ENCODE results near the gene CAGE1. TPM values are rescaled to one million over a fixed set of nuclear protein-coding genes. Genes with fewer than 3 reads are reported as not detected.

The CAGE1 gene
- total RNA-seq, 2 experiments from 2014 or later: 0.27 to 1.1 TPM

DNA sequence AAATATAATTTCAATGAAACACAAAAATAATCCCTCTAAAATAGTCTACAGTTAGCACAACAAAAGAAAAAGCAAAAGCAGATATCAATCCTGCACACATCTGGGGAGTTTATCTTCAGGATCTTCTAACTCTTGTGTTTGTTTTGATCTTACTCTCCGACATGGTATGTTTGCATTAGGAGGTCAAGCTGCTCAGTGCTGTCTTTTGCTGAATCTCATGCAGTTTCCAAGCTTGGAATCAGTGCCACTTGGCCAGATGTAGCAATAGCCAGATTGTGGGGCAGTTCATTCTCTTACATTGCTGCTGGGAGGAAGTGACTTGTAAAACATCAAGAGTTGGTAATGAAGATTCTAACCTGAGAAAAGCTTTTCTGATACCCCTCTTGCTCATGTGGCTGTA, 29.5 kb upstream of the CAGE1 start:
- POLR2A ChIA-PET: interaction anchor here (0.6 kb wide), 1 partner anchor 100 kb away, joined by 10 read pairs; no protein-coding TSS in a partner anchor
- H2AFZ ChIP-seq (ENCODE audit: low read length): no peak overlapping the region
- peaks cover 62% of the 10 kb centered on the region for H3K36me3 ChIP-seq (ENCODE audit: insufficient read depth, low read length)
- no peak overlapping the region for H3K4me2 ChIP-seq (ENCODE audit: low read length)
- H4K20me1 ChIP-seq (ENCODE audit: insufficient read depth, low read length): no peaks in the 10 kb centered on the region; the same call in 1 of the 2 replicates
- TF ChIP-seq EZH2phosphoT487 (IDR thresholded peaks at IDR 0.05; ENCODE audit: borderline replicate concordance, low read depth, low read length): no peak
- TF ChIP-seq, protein P1, sequence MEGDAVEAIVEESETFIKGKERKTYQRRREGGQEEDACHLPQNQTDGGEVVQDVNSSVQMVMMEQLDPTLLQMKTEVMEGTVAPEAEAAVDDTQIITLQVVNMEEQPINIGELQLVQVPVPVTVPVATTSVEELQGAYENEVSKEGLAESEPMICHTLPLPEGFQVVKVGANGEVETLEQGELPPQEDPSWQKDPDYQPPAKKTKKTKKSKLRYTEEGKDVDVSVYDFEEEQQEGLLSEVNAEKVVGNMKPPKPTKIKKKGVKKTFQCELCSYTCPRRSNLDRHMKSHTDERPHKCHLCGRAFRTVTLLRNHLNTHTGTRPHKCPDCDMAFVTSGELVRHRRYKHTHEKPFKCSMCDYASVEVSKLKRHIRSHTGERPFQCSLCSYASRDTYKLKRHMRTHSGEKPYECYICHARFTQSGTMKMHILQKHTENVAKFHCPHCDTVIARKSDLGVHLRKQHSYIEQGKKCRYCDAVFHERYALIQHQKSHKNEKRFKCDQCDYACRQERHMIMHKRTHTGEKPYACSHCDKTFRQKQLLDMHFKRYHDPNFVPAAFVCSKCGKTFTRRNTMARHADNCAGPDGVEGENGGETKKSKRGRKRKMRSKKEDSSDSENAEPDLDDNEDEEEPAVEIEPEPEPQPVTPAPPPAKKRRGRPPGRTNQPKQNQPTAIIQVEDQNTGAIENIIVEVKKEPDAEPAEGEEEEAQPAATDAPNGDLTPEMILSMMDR (conservative IDR thresholded peaks at IDR 0.05; ENCODE audit: low read length): no peak
- H3K27ac ChIP-seq (ENCODE audit: low read depth, low read length, poor library complexity, severe bottlenecking): no peak overlapping the region
- H3K9me2 ChIP-seq (ENCODE audit: insufficient read depth, low read length): no peaks in the 10 kb centered on the region
- no peaks in the 10 kb centered on the region for H3K79me2 ChIP-seq (ENCODE audit: insufficient read depth, low read depth, low read length)
- no peaks in the 10 kb centered on the region for H3K4me1 ChIP-seq (ENCODE audit: insufficient read depth, low read length, poor library complexity, severe bottlenecking)
- intact Hi-C loops (cut with micrococcal nuclease; ENCODE audit: unreplicated experiment): no loop called here
- CTCF ChIA-PET (ENCODE audit: unreplicated experiment): no interaction called here
- DNase-seq (ENCODE audit: low spot score): no peak
- H3K4me3 ChIP-seq (ENCODE audit: low read depth, low read length, poor library complexity, severe bottlenecking): no peak overlapping the region
- no TSS peak for BruUV-seq (replicated peaks)
- H3K9me3 ChIP-seq (ENCODE audit: low read length): no peaks in the 10 kb centered on the region

DNA sequence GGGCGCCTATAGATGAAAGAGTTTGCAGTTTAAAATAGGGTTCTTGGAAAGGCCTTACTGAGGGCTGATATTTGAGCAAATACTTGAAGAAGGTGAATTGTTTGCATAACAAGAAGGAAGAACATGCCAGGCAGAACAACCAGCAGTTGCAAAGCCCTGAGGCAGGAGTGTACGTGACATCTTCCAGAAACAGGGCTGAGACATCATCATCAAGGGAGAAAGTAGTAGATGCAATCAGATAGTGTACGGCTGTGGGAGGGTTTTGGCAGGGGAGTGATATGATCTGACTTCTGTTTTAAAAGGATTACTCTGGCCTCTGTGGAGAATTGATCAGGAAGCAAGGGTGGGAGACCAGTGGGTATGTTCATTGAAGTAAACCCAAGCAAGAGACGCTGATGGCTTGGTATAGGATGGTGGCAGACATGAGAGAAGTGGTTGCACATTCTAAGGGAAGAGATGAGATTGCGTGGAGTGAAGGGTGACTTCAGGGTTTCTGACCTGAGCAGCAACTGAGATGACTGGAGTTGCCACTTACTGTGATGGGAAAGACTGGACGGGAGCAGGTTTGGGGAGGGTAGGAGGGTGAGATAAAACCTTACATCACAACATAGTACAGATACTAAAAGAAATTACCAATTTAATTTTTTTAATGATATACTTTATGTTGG, 28.8 kb upstream of the CAGE1 start:
- H3K9me2 ChIP-seq (ENCODE audit: insufficient read depth, low read length): no peaks in the 10 kb centered on the region
- no peaks in the 10 kb centered on the region for H3K4me1 ChIP-seq (ENCODE audit: insufficient read depth, low read length, poor library complexity, severe bottlenecking)
- H2AFZ ChIP-seq (ENCODE audit: low read length): no peak overlapping the region
- no peak overlapping the region for H3K4me3 ChIP-seq (ENCODE audit: low read depth, low read length, poor library complexity, severe bottlenecking)
- no peaks in the 10 kb centered on the region for H3K9me3 ChIP-seq (ENCODE audit: low read length)
- POLR2A ChIA-PET: interaction anchor here (0.6 kb wide), 1 partner anchor 101 kb away, joined by 10 read pairs; no protein-coding TSS in a partner anchor
- H3K36me3 ChIP-seq (ENCODE audit: insufficient read depth, low read length): peaks cover 69% of the 10 kb centered on the region
- H3K27ac ChIP-seq (ENCODE audit: low read depth, low read length, poor library complexity, severe bottlenecking): no peak overlapping the region
- no peaks in the 10 kb centered on the region for H3K79me2 ChIP-seq (ENCODE audit: insufficient read depth, low read depth, low read length)
- H3K4me2 ChIP-seq (ENCODE audit: low read length): no peak overlapping the region
- no TSS peak for BruUV-seq (replicated peaks)
- CTCF ChIA-PET (ENCODE audit: unreplicated experiment): no interaction called here
- intact Hi-C loops (cut with micrococcal nuclease; ENCODE audit: unreplicated experiment): no loop called here
- DNase-seq (ENCODE audit: low spot score): no peak
- H4K20me1 ChIP-seq (ENCODE audit: insufficient read depth, low read length): no peaks in the 10 kb centered on the region; the same call in 1 of the 2 replicates
- TF ChIP-seq, protein P1 (conservative IDR thresholded peaks at IDR 0.05; ENCODE audit: low read length): no peak
- no peak for TF ChIP-seq EZH2phosphoT487 (IDR thresholded peaks at IDR 0.05; ENCODE audit: borderline replicate concordance, low read depth, low read length)

DNA sequence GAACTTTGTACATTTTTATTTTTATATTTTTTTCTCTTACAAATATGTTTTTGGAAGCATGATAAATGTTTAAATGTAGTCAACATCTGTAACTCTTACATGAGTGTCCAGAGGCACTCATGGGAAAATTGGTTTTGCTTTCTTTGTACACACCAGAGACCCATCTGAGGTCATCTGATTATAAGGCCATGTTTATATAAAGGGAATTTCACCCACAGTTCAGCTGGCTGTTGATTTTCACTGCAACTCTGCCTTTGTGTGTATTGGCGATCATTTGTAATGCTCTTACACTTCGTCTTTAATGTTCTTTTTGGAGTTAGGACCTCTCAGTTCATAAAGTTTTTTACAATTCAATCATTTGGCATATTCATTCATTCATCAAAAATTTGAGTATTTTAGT, 28.1 kb upstream of the CAGE1 start:
- H3K79me2 ChIP-seq (ENCODE audit: insufficient read depth, low read depth, low read length): no peaks in the 10 kb centered on the region
- no TSS peak for BruUV-seq (replicated peaks)
- peaks cover 75% of the 10 kb centered on the region for H3K36me3 ChIP-seq (ENCODE audit: insufficient read depth, low read length)
- no peak overlapping the region for H3K4me3 ChIP-seq (ENCODE audit: low read depth, low read length, poor library complexity, severe bottlenecking)
- no peak overlapping the region for H3K4me2 ChIP-seq (ENCODE audit: low read length)
- no peaks in the 10 kb centered on the region for H3K9me3 ChIP-seq (ENCODE audit: low read length)
- no peaks in the 10 kb centered on the region; the same call in 1 of the 2 replicates for H4K20me1 ChIP-seq (ENCODE audit: insufficient read depth, low read length)
- H3K27ac ChIP-seq (ENCODE audit: low read depth, low read length, poor library complexity, severe bottlenecking): no peak overlapping the region
- DNase-seq (ENCODE audit: low spot score): no peak
- CTCF ChIA-PET (ENCODE audit: unreplicated experiment): no interaction called here
- no peaks in the 10 kb centered on the region for H3K4me1 ChIP-seq (ENCODE audit: insufficient read depth, low read length, poor library complexity, severe bottlenecking)
- H3K9me2 ChIP-seq (ENCODE audit: insufficient read depth, low read length): no peaks in the 10 kb centered on the region
- TF ChIP-seq EZH2phosphoT487 (IDR thresholded peaks at IDR 0.05; ENCODE audit: borderline replicate concordance, low read depth, low read length): no peak
- TF ChIP-seq, protein P1 (conservative IDR thresholded peaks at IDR 0.05; ENCODE audit: low read length): no peak
- no peak overlapping the region for H2AFZ ChIP-seq (ENCODE audit: low read length)
- POLR2A ChIA-PET: interaction anchor here (0.7 to 1.0 kb wide), 2 partner anchors 24 to 693 kb away, joined by 3 read pairs; no protein-coding TSS in a partner anchor
- intact Hi-C loops (cut with micrococcal nuclease; ENCODE audit: unreplicated experiment): no loop called here

Measured in OCI-LY7 (cell line).